NCI-H524 treated with DMSO at 0.1 percent for 48 hours (cell line): ENCODE data around the gene PLK3.
A peak's percentile ranks its signal among the peaks of the same experiment; 100 is the strongest.
"Not testable (repeated sequence)": the region's sequence is repeated elsewhere in the genome, so short reads cannot be mapped to it uniquely, and the experiment has no call there.

ENCODE experiments used
- DNase-seq: peaks from one replicate; lab custom pipeline; 2025; lab: John Stamatoyannopoulos, UW

Gene PLK3

DNA sequence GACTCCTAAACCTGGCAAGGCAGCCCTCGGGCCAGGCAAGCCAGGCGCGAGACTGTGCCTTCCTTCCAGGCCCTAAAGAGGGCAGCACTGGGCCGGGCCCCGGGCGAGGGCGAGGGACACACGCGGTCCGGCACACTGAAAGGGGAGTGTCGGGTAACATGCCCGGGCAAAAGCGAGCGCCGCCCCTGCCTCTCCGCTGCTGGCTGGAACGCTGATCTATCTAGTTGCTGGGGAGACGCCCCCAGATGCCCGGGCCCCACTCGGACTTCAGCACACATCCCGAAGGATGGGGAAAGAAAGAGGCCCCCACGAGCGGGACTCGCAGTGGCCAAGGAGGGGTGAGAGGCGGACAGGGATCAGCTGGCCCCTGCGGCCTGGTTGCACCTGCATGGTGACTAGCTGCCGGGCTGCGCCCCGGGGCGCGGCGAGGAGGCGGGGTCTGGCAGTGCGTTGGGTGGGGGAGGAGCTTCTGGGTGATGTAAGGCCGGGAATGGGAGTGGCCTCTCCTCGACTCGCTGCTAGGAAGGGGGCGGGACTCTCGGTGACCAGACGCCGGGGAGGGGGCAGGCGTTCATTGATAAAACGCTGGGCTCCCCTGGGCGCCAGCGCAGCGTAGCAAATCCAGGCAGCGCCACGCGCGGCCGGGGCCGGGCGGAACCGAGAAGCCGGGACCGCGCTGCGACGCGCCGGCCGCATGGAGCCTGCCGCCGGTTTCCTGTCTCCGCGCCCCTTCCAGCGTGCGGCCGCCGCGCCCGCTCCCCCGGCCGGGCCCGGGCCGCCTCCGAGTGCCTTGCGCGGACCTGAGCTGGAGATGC lies at the start of gene PLK3:
TSS of gene PLK3 (plus strand) at position 608 of the 815 bp plus-strand sequence. CDS start at position 695, 87 bp downstream.
- DNase-seq, result peak; percentile 81

DNA sequence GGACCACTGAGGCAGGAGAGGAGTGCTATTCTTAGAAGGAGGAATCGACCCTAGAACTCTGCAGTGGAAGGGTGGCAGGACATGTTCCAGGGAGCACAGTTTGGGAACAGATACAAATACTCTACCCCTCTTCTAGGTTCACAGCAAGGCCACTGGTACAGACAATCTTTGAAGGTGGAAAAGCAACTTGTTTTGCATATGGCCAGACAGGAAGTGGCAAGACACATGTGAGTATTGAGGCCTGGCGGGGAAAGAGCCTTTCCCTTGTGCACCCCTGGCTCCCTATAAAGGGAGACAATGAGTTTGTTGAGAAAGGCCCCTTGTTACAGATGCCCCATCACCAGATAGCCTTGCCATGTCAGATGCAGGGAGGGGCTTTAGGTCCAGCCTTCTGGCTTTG lies 42.8 kb upstream of the PLK3 start:
- DNase-seq, result no peak

DNA sequence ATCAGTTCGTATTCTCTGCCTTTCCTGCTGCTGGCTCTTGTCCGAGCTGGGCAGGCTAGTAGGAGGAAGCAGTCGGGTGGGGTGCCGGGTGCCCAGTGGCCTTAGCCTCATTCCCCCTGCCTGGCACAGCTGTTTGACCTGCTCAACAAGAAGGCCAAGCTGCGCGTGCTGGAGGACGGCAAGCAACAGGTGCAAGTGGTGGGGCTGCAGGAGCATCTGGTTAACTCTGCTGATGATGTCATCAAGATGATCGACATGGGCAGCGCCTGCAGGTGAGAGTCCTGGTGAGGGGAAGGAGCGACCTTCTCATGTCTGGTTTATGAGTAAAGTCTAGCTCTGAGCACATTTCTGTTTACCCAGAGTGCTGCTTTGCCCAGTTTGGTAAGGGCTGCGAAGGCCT lies 41.1 kb upstream of the PLK3 start:
- DNase-seq, result no peak

DNA sequence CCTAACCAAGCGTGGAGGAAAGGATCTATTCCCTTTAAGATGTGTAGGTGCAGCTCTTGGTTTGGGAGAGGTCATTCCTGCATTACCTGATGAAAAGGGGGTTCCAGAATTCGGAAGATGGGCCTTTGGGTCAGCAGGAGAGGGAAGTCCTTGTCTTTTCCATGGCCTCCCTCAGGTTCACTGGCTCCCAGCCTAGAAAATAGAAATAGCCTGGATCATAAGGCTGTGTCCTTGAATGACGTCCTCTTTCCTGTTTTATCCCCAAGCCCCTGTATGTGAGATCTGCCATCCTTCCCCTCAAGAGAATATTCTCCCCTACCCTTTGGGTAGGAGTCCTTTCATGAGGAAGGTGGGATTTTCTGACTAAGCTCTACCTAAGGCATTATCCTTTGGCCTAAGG lies 39.3 kb upstream of the PLK3 start:
- DNase-seq, result no peak

DNA sequence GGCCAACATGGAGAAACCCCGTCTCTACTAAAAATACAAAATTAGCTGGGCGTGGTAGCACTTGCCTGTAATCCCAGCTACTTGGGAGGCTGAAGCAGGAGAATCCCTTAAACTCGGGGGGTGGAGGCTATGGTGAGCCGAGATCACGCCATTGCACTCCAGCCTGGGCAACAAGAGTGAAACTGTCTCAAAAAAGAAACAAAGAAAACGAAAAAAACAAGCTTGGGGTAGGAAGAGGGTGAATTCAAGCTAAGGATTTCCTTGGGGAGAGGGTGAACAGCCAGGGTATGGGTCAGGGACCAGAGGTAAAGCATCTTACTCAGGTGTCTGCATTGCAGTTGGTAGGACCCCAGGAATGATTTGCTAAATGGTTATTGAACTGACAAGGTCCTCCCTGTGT lies 33.8 kb upstream of the PLK3 start:
- DNase-seq, result not testable (repeated sequence)

DNA sequence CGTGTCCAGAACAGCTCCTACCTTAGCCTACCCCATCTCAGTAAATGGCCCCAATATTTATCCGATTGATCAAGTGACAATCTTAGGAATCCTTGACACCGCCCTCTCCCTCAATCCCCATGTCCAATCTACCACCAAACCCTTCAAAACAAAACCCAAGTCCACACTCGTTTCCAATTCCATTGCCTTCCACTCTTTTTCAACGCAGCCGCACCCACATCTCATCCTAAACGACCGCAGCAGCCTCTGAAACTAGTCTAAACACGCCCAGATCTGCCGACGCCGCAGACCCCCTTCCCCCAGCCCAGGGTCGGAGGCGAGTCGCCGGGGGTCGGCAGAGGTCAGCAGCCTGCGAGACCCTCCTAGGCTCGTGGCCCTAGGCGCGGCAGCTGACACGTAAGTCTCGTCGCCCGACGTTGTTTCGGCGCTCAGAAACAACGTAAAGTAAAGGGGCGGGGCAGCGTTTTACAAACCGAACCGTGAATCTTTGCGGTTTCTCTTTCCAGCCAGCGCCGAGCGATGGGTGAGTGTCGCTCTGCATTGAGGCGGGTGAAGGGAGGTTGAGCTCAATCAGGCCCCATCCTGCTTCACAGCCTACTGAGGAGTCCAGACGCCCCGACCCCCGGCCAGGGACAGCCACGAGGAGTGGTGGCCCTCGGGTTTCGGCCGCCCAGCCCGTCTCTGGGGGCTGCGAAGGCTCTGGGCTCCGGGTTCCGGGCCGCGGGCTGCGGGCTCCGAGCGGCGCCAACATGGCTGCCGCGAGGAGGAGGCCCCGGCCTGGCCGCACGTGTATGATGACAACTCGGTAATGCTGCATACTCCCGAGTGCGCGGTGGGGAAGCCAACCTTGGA lies 24.9 kb upstream of the PLK3 start, which contains the start of gene RPS8:
TSS of gene RPS8 (plus strand) at position 463 of the 852 bp plus-strand sequence. CDS start at position 520, 57 bp downstream.
- DNase-seq, result peak; percentile 69

DNA sequence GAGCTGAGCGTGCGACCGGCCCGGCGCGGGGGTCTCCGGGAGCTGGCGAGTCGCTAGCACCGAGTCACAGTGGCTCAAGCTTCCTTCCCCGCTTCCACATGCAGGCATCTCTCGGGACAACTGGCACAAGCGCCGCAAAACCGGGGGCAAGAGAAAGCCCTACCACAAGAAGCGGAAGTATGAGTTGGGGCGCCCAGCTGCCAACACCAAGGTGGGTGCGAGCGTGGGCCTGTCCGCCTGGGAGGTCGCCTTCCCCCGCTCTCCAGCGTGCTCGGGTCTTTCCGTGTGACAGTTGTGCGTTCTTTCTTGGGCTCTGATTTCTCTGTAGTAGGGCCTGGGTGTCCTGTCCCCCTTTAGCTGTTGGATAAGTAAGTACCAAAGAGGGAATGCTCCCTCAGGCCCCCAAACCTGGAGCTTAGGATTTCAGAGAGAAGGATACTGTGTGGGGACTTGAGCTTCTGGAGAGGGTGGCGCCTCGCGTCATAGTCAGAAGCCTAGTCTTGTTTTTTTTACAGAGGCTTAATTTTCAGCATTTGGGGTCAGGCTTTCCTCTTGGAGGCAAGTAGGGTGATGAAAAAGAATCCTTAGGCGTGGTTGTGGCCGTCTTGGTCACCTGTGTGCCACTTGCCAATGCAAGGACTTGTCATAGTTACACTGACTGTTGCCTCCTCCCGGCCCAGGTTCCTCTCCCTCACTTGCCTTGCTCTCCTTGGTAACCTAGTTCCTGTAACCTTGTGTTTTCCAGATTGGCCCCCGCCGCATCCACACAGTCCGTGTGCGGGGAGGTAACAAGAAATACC lies 24.0 kb upstream of the PLK3 start:
- no peak for DNase-seq

DNA sequence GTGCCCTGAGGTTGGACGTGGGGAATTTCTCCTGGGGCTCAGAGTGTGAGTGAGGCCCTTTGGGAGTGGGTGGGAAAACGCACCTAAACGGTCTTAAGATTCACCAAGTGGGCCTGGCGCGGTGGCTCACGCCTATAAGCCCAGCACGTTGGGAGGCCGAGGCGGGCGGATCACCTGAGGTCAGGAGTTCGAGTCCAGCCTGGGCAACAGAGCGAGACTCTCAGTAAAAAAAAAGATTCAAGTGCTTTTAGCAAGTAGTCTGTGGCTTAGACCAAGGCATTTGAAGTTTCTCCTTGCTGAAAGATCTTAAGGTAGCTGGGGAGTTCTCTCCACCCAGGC lies 23.5 kb upstream of the PLK3 start:
- no peak for DNase-seq

DNA sequence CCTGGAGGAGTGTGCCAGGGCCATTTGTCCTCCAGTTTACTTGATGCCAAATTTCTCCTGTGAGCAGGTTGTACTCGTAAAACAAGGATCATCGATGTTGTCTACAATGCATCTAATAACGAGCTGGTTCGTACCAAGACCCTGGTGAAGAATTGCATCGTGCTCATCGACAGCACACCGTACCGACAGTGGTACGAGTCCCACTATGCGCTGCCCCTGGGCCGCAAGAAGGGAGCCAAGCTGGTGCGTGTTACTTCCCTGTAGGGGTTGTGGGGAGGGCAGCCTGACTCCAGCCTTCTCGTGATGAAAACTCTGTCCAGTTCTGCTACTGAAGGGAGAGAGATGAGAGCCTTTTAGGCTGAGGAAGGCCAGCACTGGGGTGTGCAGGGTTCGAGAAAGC lies 22.6 kb upstream of the PLK3 start:
- no peak for DNase-seq

DNA sequence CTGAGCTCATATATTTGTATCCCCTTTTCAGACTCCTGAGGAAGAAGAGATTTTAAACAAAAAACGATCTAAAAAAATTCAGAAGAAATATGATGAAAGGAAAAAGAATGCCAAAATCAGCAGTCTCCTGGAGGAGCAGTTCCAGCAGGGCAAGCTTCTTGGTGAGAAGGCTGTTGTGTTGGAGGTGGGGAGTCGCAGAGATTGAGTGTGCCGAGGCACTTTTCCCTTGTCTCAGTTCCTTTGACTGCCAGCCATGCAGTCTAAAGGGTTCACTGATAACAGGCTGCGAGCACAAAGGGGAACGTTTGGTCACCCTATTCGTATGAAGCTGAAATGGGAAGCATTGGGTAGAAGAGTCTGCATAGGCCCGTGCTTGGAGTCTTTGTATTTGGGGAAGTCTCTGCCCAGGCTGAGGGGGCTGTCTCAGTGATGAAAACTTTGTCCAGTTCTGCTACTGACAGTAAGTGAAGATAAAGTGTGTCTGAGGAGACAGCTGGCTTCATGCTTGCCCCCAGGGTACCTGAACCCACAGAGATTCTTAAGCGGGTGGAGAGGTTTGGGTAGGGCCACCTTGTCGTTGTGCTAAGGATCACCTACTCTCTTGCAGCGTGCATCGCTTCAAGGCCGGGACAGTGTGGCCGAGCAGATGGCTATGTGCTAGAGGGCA lies 22.1 kb upstream of the PLK3 start:
- no peak for DNase-seq

DNA sequence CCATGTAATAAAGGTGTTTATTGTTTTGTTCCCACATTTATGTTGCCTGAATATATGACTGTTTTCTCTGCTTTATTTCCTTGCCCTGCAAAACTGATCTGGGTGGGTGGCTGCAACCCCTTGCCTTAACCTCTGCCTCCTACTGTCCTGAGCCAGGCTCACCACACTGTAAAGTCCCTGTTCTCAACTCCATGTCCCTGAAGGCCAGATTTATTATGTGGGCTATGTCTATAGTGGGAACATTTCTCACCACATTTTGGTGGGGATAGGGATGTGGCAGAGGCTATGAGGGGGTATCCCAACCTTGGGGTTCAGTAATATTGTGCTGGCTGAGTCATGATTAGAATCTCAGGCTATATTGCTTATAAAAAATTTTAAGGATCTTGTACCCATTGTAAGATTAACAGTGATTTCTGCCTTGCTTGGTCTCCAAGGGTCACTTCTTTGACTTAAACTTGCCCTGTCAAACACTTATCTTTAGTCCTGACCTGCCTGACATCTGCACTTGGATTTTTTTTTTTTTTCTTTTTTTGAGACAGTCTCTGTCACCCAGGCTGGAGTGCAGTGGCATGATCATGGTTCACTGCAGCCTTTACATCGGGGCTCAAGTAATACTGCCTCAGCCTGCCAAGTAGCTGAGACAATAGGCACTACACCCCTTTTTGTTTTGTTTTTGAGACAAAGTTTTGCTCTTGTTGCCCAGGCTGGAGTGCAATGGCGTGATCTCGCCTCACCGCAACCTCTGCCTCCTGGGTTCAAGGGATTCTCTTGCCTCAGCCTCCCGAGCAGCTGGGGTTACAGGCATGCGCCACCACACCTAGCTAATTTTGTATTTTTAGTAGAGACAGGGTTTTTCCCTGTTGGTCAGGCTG lies 21.2 kb upstream of the PLK3 start:
- DNase-seq, result no peak

DNA sequence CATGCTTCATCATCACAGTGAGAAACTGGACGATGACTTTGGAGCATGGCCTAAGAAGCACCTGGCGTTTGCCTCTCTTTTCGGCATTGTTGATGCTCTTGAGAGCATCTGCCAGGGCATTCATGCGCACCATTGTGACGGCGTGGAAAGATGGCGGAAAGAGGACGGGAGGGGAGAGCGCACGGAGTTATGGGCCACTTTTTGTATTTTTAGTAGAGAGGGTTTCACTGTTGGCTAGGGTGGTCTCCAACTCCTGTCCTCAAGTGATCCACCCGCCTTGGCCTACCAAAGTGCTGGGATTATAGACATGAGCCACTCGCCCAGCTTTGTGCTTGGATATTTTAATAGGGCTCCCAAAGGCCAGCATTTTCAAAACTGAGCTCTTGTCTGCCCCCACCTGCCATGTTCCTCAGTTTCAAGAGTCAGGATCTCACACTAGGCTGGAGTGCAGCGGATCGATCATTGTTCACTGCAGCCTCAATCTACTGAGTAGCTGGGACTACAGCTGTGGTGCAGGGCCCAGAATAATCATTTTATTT lies 19.5 kb upstream of the PLK3 start:
- DNase-seq, result no peak

DNA sequence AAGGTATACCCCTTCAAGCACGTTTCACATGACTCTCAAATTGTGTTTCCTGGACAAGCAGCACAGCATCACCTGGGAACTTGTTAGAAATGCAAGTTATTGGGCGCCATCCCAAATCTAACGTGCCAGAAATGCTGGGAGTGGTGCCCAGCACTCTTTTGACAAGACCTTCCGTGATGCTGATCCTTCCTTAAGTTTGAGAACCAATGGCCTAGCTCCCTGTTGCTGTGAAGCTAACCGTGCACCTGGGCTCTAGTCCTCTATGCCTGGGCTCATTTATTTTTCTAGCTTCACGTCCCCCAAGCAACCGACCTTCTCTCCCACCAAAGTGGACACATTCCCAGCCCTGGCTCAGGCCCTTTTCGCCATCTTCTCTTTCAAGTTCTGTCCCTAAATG lies 16.5 kb upstream of the PLK3 start:
- no peak for DNase-seq

DNA sequence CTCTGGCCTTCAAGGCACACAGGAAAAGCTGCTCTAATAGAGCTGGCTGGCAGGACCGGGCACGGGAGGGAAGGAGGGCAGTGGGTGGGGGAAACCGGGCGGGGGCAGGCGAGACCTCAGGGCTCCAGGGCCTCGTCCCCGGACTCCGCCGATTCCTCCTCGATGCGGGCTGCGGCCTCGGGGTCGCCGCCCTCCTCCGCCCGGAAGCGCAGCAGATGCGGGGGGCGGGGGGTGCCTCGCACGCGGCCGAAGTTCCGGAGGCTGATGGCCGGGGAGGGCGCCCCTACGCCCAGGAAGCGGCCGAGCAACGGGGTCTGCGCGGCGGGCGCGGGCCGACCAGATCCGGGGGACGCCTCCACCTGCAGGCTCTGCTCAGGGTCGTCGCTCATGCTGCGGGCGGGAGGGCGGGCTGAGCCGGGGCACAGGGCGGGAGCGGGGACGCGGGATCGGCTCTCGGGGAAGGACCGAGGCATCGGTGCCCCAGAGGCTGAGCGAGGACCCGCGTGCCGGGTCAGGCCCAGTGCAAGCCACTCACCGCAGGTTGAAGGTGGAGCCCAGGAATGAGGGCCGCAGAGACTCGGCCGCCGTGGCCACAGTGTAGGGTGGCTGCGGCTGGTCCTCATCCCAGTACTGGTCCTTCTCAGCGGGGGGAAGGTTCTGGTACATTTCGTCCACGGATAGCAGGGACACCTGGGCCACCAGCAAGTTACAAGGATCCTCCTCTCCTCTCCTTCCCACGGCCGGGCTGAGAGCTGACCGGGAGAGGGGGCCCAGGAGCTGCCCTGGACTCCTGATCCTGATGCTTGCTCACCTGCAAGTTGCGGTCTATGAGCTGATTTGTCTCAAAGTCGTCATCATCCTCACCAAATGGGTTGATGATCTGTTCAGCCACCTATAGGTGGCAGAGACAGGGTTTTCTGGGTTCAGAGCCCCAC lies 15.8 kb upstream of the PLK3 start:
- DNase-seq, result no peak

DNA sequence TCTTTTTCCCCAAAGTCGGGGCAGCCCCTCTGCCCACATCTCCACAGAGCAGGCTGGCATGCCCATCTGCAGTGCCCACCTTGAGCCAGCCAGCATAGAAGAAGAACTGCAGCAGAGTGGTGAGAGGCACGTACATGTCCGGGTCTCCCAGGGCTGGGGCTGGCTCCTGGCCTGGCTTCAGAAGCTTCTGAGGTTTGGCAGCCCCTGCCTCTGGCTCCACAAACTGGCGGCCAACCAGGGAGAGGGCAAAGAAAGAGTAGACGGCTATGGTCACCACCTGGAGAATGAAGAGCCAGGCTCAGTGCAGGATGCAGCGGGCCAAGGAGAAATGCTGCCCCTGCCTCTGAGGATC lies 15.2 kb upstream of the PLK3 start:
- no peak for DNase-seq

DNA sequence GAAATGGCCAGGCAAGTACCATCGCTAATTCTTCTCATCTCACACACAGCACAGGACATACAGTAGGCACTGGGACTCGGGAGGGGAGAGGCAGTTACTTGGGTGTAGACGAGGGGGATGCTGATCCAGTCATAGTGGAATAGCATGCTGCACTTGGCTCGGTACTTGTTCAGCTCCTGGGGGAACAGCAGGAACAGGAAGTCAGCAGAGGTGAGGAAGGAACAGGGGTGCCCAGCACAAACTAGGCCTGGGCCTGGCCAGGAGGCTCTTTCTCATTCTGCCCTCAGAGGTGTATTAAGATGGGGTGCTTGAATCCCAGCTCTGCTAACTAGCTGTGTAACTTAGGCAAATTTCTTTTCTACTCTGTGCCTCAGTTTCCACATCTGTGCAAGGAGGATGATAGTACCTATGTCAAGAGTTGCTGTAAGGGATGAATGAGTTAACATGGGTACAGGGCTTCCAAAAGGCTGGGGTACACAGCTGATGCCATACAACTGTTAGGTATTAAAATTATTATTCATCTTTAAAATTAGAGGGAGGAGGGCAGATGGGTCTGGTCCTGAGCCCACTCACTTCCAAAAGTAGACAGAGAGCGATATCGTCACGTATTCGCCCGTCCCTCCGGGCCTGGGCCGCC lies 14.6 kb upstream of the PLK3 start:
- no peak for DNase-seq

DNA sequence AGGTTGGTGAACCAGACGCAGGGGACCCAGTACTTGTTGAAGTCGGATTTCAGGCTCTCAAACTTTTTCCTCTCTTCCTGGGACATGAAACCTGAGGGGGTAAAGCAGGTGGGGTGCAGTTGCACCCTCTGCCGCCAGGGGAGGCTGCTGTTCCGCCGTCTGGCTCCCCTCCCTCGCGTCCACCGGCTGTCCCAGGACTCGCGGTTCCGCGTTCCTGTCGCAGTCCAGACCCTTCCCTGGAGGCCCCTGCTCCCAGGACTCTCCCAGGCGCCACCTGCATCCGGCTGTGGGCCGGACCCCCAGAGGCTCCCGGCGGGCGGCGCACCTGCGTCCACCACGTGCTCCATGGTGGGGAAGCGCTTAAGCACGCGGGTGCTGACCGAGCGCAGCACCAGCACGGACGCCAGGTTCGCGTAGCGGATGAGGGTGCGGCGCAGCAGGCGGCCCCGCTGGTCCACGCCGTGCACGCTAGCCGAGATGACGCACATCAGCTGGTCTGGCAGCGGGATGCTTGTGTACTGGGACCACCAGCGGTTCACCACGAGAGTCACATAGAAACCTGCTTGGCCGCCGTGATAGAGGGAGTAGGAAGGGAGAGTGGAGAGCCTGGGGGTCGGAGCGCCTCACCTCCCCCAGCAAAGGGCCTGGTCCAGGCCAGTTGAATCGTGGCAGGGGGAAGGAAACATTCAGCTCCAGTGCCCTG lies 13.9 kb upstream of the PLK3 start:
- DNase-seq, result no peak

DNA sequence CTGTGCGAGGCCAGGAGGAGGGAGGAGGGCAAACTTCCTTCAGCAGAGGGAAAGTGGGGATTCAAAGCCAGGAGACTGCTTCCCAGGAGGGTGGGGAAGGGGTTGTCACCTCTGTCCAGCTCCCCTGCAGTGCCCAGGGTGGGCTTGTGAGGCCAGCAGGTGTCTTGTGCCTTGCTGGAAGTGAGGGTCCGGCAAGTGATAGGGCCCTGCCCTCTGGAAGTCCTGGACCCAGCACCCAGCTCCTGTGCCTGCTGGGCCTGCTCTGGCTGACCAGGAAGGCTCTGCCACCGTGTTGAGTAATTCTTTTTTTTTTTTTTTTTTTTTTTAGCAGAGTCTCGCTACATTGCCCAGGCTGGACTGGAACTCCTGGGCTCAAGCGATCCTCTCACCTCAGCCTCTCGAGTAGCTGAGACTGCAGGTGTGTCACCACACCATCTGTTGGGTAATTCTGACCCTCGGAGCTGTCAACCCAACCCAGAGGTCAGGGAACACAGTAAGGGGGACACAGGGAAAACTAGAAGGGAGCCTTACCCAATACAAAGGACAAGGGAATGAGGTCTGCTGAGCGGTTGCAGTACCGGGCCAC lies 13.2 kb upstream of the PLK3 start:
- DNase-seq, result no peak
